B cell (primary cell): ENCODE data around the gene FAM124A. TPM values are rescaled to one million over a fixed set of nuclear protein-coding genes. Genes with fewer than 3 reads are reported as not detected.

Experiments used
- ATAC-seq: fragments of 200-7000 bp; cut with Tn5 transposase; one replicate; pipeline ENCODE4 v1.10.0; 2021; ENCODE audit warnings: low read depth, mild to moderate bottlenecking, moderate number of reproducible peaks, moderate library complexity
- CTCF ChIA-PET: fragments of 350-600 bp; sonication (Branson Sonifier 250); formaldehyde crosslinking; loops from one replicate; lab custom pipeline; 2021; ENCODE audit warnings: antibody characterized with exemption, inconsistent platforms; lab: Charles Lee
- POLR2A ChIA-PET: fragments of 350-600 bp; sonication (Branson Sonifier 250); formaldehyde crosslinking; loops from one replicate; lab custom pipeline; 2021; ENCODE audit warnings: antibody characterized with exemption; lab: Charles Lee
- DNase-seq: peaks from one replicate; pipeline ENCODE4 v3.0.0; 2013
- H2AFZ ChIP-seq: 2 replicates; pipeline ENCODE4 v1.6.1; 2012; ENCODE audit warnings: mild to moderate bottlenecking, low read depth, low read length; ENCODE audit not compliant: insufficient read depth, poor library complexity, severe bottlenecking
- H3K27ac ChIP-seq, 2 donors: 1 replicate in 1 of 2; 2 replicates in 1 of 2; pipeline ENCODE4 v1.5.1; 2012 to 2013; ENCODE audit warnings: low read length in 2 of 2, mild to moderate bottlenecking in 2 of 2, moderate library complexity in 1 of 2
- H3K27me3 ChIP-seq, 4 experiments: fragments of 200-600 bp in 1 of 4; sonication (generic) in 1 of 4; replicated peaks in 1 of 4; 1 replicate in 2 of 4; 2 replicates in 2 of 4; pipeline versions ENCODE4 v1.6.1 to v1.7.0; 2013 to 2016; ENCODE audit warnings: low read length in 3 of 4, mild to moderate bottlenecking in 2 of 4, mixed read lengths in 1 of 4, moderate library complexity in 1 of 4; ENCODE audit not compliant: insufficient read depth in 4 of 4, control insufficient read depth in 3 of 4; ENCODE audit errors: control extremely low read depth in 1 of 4
- H3K36me3 ChIP-seq, 2 experiments: replicated peaks in 1 of 2; 1 replicate in 1 of 2; 2 replicates in 1 of 2; pipeline versions ENCODE4 v1.6.1 to v1.7.1; 2013; ENCODE audit warnings: low read length in 1 of 2; ENCODE audit not compliant: insufficient read depth in 2 of 2, control insufficient read depth in 1 of 2; ENCODE audit errors: control extremely low read depth in 1 of 2, extremely low read depth in 1 of 2
- H3K4me1 ChIP-seq, 2 donors: fragments of 200-600 bp in 1 of 2; sonication (generic) in 1 of 2; 1 replicate in 1 of 2; 2 replicates in 1 of 2; pipeline versions ENCODE4 v1.5.1 to v1.6.1; 2013 to 2017; ENCODE audit warnings: low read length in 2 of 2; ENCODE audit not compliant: control insufficient read depth in 2 of 2, insufficient read depth in 2 of 2
- H3K4me2 ChIP-seq: replicated peaks from 2 replicates; pipeline ENCODE3; 2012; ENCODE audit warnings: mild to moderate bottlenecking, low read depth, low read length; ENCODE audit not compliant: poor library complexity, severe bottlenecking
- H3K4me3 ChIP-seq, 5 experiments: fragments of 200-600 bp in 1 of 5; sonication (generic) in 1 of 5; 1 replicate in 3 of 5; 2 replicates in 2 of 5; pipeline versions ENCODE4 v1.5.1 to v1.7.0; 2011 to 2016; ENCODE audit warnings: low read length in 4 of 5, mild to moderate bottlenecking in 4 of 5, low read depth in 2 of 5, control low read depth in 1 of 5, moderate library complexity in 1 of 5; ENCODE audit not compliant: insufficient read depth in 1 of 5; ENCODE audit errors: control extremely low read depth in 1 of 5, extremely low read depth in 1 of 5
- H3K79me2 ChIP-seq: fragments of 200-600 bp; sonication (generic); one replicate; pipeline ENCODE4 v1.6.0; 2016; ENCODE audit warnings: low read length; ENCODE audit not compliant: control insufficient read depth, insufficient read depth
- H3K9ac ChIP-seq: fragments of 200-600 bp; sonication (generic); 2 replicates; pipeline ENCODE4 v1.6.1; 2017; ENCODE audit warnings: mild to moderate bottlenecking, low read length, moderate library complexity
- H3K9me3 ChIP-seq, 3 donors: one replicate each; pipeline versions ENCODE4 v1.6.1 to v1.7.1; 2013; ENCODE audit warnings: low read length in 2 of 3; ENCODE audit not compliant: control insufficient read depth in 2 of 3, insufficient read depth in 1 of 3; ENCODE audit errors: control extremely low read depth in 1 of 3
- H4K20me1 ChIP-seq: 2 replicates; pipeline ENCODE4 v1.6.0; 2012; ENCODE audit warnings: mild to moderate bottlenecking, low read length; ENCODE audit not compliant: insufficient read depth, control insufficient read depth, poor library complexity, severe bottlenecking
- H3K27ac Mint-ChIP-seq: one replicate; pipeline ENCODE4 v1.8.0; 2021; ENCODE audit warnings: mixed read lengths
- H3K27me3 Mint-ChIP-seq: one replicate; pipeline ENCODE4 v1.8.0; 2021; ENCODE audit warnings: mixed read lengths
- H3K4me1 Mint-ChIP-seq: one replicate; pipeline ENCODE4 v1.8.0; 2021; ENCODE audit warnings: mixed read lengths
- H3K4me3 Mint-ChIP-seq: one replicate; pipeline ENCODE4 v1.8.0; 2021; ENCODE audit warnings: mixed read lengths
- H3K9me3 Mint-ChIP-seq: one replicate; pipeline ENCODE4 v1.8.0; 2022; ENCODE audit warnings: mixed read lengths; ENCODE audit not compliant: insufficient read depth
- EZH2 ChIP-seq: IDR thresholded peaks from 2 replicates; pipeline ENCODE4 v1.6.1; 2012; ENCODE audit warnings: borderline replicate concordance, low read depth, mild to moderate bottlenecking, moderate library complexity, low read length; ENCODE audit not compliant: insufficient read depth, poor library complexity, severe bottlenecking
- WGBS: methylation state at CpG from one replicate; pipeline ENCODE4 v1.1.5; 2013; ENCODE audit warnings: missing lambda C conversion rate; ENCODE audit not compliant: insufficient coverage; 5-methylcytosine and 5-hydroxymethylcytosine counted together
- intact Hi-C: fragments of 100-400 bp; cut with micrococcal nuclease; formaldehyde crosslinking; loops from one replicate; pipeline ENCODE4 v1.10.0; 2022
- polyA plus RNA-seq: library from polyadenylated mRNA; depleted of rRNA; stranded (reverse); fragments of >200 nt; gene quantifications from 2 replicates; pipeline ENCODE4 v1.2.3, GENCODE V29; 2012
- total RNA-seq, 2 donors: library from RNA; stranded (reverse); fragments of 120-200 nt in 1 of 2; gene quantifications; 1 replicate in 1 of 2; 2 replicates in 1 of 2; pipeline versions ENCODE4 v1.2.3 to v1.2.4, GENCODE V29; 2013 to 2022
- TF ChIP-seq, protein P1 (sequence below): fragments of 200-600 bp; IDR thresholded peaks from one replicate; pipeline ENCODE4 v1.8.0; 2022; ENCODE audit warnings: antibody characterized with exemption, mild to moderate bottlenecking

The FAM124A gene
- total and polyA plus RNA-seq, 2 donors (not counting 1 experiment from before 2014, with no cell fraction given), result 0.09 to 0.39 TPM

DNA sequence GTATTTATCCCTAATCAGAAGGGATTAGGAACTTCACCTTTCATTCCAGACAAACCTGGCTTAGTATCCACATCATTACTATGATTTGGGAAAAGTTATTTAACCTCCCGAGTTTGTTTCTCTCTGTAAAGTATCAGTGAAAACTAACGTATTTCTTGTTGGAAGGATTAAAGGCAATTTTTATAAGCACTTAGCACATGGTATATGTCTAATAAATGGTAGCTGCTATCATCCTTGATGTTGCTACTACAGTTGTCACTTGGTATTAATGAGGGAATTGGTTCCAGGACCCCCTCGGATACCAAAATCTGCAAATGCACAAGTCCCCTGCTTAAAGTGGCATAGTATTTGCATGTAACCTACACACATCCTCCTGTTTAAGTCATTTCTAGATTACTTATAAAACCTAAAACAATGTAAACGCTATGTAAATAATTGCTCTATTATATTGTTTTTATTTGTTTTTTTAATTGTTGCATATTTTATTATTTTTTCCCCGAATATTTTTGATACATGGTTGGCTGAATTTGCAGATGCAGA is 42.7 kb upstream of the FAM124A start:
- peaks cover 0 to 13% (median 3%) of the 10 kb centered on the region in 4 experiments for H3K27me3 ChIP-seq
- H4K20me1 ChIP-seq, result no peaks in the 10 kb centered on the region
- no peak for DNase-seq
- H3K9ac ChIP-seq, result no peak overlapping the region
- POLR2A ChIA-PET, result no interaction called here
- no peaks in the 10 kb centered on the region for H3K79me2 ChIP-seq
- no peak overlapping the region for H3K4me2 ChIP-seq
- no peak overlapping the region for H3K27ac Mint-ChIP-seq
- no CpG with 5 or more reads among the region's 5 CpGs for WGBS
- CTCF ChIA-PET, result no interaction called here
- H3K9me3 ChIP-seq, result no peaks in the 10 kb centered on the region
- no peak overlapping the region for H3K4me3 Mint-ChIP-seq
- ATAC-seq, result no peak
- H2AFZ ChIP-seq, result no peak overlapping the region
- no peaks in the 10 kb centered on the region for H3K9me3 Mint-ChIP-seq
- H3K27ac ChIP-seq, result no peak overlapping the region
- peaks cover 47% of the 10 kb centered on the region for H3K27me3 Mint-ChIP-seq
- intact Hi-C loops, result no loop called here
- no peak overlapping the region for H3K4me3 ChIP-seq
- H3K4me1 ChIP-seq, result no peaks in the 10 kb centered on the region
- H3K4me1 Mint-ChIP-seq, result no peaks in the 10 kb centered on the region
- no peaks in the 10 kb centered on the region for H3K36me3 ChIP-seq
- TF ChIP-seq, protein P1, sequence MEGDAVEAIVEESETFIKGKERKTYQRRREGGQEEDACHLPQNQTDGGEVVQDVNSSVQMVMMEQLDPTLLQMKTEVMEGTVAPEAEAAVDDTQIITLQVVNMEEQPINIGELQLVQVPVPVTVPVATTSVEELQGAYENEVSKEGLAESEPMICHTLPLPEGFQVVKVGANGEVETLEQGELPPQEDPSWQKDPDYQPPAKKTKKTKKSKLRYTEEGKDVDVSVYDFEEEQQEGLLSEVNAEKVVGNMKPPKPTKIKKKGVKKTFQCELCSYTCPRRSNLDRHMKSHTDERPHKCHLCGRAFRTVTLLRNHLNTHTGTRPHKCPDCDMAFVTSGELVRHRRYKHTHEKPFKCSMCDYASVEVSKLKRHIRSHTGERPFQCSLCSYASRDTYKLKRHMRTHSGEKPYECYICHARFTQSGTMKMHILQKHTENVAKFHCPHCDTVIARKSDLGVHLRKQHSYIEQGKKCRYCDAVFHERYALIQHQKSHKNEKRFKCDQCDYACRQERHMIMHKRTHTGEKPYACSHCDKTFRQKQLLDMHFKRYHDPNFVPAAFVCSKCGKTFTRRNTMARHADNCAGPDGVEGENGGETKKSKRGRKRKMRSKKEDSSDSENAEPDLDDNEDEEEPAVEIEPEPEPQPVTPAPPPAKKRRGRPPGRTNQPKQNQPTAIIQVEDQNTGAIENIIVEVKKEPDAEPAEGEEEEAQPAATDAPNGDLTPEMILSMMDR, result no peak
- no peak for TF ChIP-seq EZH2

DNA sequence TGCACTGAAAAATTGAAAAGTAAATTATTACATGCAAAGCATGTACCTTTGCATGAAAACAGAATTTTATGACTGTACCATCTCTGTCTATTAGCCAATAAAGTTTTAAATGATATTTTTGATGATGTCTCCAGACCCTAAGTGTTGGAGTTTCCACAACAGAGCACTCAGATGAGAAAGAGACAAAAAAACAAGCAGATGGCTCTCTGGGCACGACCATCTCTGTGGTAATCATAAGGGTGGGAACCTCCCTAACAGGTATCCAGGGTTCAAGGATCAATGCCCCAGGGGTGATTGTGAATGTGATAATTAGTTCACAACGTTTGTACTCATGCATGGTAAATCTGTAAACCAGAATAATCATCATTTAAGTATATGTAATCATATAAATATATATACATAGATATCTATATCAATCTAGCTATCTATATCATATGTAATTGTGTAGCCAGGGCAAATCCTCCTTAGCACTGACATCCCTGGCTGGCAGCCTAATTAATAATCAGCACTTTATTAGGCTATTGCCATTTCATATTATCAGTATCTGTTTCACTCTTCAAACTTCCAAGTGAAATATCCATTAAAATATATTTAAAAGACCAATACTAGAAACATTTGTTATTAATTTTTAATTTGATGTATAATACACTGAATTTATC is 41.2 kb upstream of the FAM124A start:
- H3K79me2 ChIP-seq, result no peaks in the 10 kb centered on the region
- peaks cover 0 to 13% (median 3%) of the 10 kb centered on the region in 4 experiments for H3K27me3 ChIP-seq
- no peak overlapping the region for H3K4me2 ChIP-seq
- Mint-ChIP-seq H3K27ac (no peak overlapping the region), H3K4me3 (no peak overlapping the region), H3K4me1 (no peaks in the 10 kb centered on the region), H3K9me3 (no peaks in the 10 kb centered on the region), H3K27me3 (peaks cover 51% of the 10 kb centered on the region)
- ATAC-seq (no peak), DNase-seq (no peak)
- H3K9me3 ChIP-seq, result no peaks in the 10 kb centered on the region
- ChIA-PET POLR2A (no interaction called here), CTCF (no interaction called here)
- H3K36me3 ChIP-seq, result no peaks in the 10 kb centered on the region
- intact Hi-C loops, result no loop called here
- no peak overlapping the region for H3K4me3 ChIP-seq
- H3K9ac ChIP-seq, result no peak overlapping the region
- H4K20me1 ChIP-seq, result no peaks in the 10 kb centered on the region
- H2AFZ ChIP-seq, result no peak overlapping the region
- WGBS, result no CpG with 5 or more reads among the region's 2 CpGs
- no peak overlapping the region for H3K27ac ChIP-seq
- H3K4me1 ChIP-seq, result no peaks in the 10 kb centered on the region
- TF ChIP-seq, protein P1, result no peak
- TF ChIP-seq EZH2, result no peak
